Loucy (cell line): ENCODE data around the gene UBA52.

Source experiments
- EZH2phosphoT487 ChIP-seq: fragments of 200-600 bp; IDR thresholded peaks from 2 replicates; pipeline ENCODE4 v1.6.1; 2018; ENCODE audit warnings: antibody characterized with exemption, mild to moderate bottlenecking, moderate library complexity, borderline replicate concordance
- TF ChIP-seq, protein P1 (sequence below): fragments of 200-600 bp; sonication (generic); conservative IDR thresholded peaks from 2 replicates; pipeline ENCODE4 v1.5.1; 2014; ENCODE audit warnings: mild to moderate bottlenecking, antibody characterized with exemption, low read length

DNA sequence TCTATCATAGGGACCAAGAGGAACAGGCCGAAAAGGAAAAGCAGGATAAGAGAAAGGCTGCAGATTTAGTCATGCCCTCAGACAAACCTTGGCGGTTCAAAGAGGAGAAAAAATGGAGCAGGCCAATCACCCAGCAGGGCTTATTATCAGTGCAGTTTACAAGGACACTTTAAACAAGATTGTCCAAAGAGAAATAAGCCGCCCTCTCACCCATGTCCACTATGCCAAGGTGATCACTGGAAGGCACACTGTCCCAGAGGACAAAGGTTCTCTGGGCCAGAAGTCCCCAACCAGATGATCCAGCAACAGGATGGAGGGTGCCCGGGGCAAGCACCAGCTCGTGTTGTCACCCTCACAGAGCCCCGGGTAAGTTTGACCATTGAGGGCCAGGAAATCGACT is 8.7 kb downstream of the UBA52 start:
- TF ChIP-seq, protein P1, sequence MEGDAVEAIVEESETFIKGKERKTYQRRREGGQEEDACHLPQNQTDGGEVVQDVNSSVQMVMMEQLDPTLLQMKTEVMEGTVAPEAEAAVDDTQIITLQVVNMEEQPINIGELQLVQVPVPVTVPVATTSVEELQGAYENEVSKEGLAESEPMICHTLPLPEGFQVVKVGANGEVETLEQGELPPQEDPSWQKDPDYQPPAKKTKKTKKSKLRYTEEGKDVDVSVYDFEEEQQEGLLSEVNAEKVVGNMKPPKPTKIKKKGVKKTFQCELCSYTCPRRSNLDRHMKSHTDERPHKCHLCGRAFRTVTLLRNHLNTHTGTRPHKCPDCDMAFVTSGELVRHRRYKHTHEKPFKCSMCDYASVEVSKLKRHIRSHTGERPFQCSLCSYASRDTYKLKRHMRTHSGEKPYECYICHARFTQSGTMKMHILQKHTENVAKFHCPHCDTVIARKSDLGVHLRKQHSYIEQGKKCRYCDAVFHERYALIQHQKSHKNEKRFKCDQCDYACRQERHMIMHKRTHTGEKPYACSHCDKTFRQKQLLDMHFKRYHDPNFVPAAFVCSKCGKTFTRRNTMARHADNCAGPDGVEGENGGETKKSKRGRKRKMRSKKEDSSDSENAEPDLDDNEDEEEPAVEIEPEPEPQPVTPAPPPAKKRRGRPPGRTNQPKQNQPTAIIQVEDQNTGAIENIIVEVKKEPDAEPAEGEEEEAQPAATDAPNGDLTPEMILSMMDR: no peak
- no peak for TF ChIP-seq EZH2phosphoT487
